Measurements from ENCODE around the gene STK10. TPM values are rescaled to one million over a fixed set of nuclear protein-coding genes. Genes with fewer than 3 reads are reported as not detected.
A peak's percentile ranks its signal among the peaks of the same experiment; 100 is the strongest.
"Not testable (repeated sequence)": the region's sequence is repeated elsewhere in the genome, so short reads cannot be mapped to it uniquely, and the experiment has no call there.

Gene STK10
- total RNA-seq, 1 donor from 2014 or later, result 14.5 TPM

- DNase-seq, result no peak
Observed at GRCh38 chr5:172165465-172165864, 22.6 kb downstream of the STK10 start.

- no peak for DNase-seq
Observed at GRCh38 chr5:172164769-172165212, 23.2 kb downstream of the STK10 start.

- no peak for DNase-seq
Observed at GRCh38 chr5:172163346-172163745, 24.7 kb downstream of the STK10 start.

- no peak for DNase-seq
Observed at GRCh38 chr5:172162987-172163343, 25.1 kb downstream of the STK10 start.

GRCh38 chr5:172162323-172162986 is 25.6 kb downstream of the STK10 start:
- peak; percentile 38 for DNase-seq

- DNase-seq, result no peak
Observed at GRCh38 chr5:172160506-172160905, 27.5 kb downstream of the STK10 start.

- DNase-seq, result no peak
Observed at GRCh38 chr5:172159016-172159415, 29.0 kb downstream of the STK10 start.

- no peak for DNase-seq
Observed at GRCh38 chr5:172156541-172156994, 31.5 kb downstream of the STK10 start.

GRCh38 chr5:172155101-172155500 is 32.9 kb downstream of the STK10 start:
- DNase-seq, result not testable (repeated sequence)

GRCh38 chr5:172153695-172154094 is 34.3 kb downstream of the STK10 start:
- no peak for DNase-seq

- no peak for DNase-seq
Observed at GRCh38 chr5:172151661-172152210, 36.3 kb downstream of the STK10 start.

GRCh38 chr5:172150514-172151425 is 37.3 kb downstream of the STK10 start:
- no peak for DNase-seq

GRCh38 chr5:172149481-172149880 is 38.5 kb downstream of the STK10 start:
- not testable (repeated sequence) for DNase-seq

- no peak for DNase-seq
Observed at GRCh38 chr5:172149073-172149472, 39.0 kb downstream of the STK10 start.

- DNase-seq, result no peak
Observed at GRCh38 chr5:172148381-172148780, 39.6 kb downstream of the STK10 start.

GRCh38 chr5:172147857-172148256 is 40.2 kb downstream of the STK10 start:
- DNase-seq, result no peak

- DNase-seq, result no peak
Observed at GRCh38 chr5:172146748-172147092, 41.3 kb downstream of the STK10 start.

GRCh38 chr5:172145870-172146747 is 41.9 kb downstream of the STK10 start:
- no peak for DNase-seq

GRCh38 chr5:172144931-172145869 is 42.8 kb downstream of the STK10 start:
- DNase-seq, result no peak

- peak; percentile 66 for DNase-seq
Observed at GRCh38 chr5:172144291-172144815, 43.7 kb downstream of the STK10 start.

- DNase-seq, result no peak
Observed at GRCh38 chr5:172143875-172144274, 44.1 kb downstream of the STK10 start.

Measured in skin of body (tissue), 2 donors.